ENCODE measurements around the gene MTIF2.

MTIF2 gene

GRCh38 chr2:55302241-55302640 lies 33.2 kb upstream of the MTIF2 start:
- Histone ChIP-seq H2AFZ (ENCODE audit: insufficient read depth, low read length, poor library complexity) (no peak overlapping the region), H2BK120ac (ENCODE audit: insufficient read depth, low read length, poor library complexity) (no peak overlapping the region), H3K4ac (ENCODE audit: low read depth, low read length) (no peak overlapping the region), H4K91ac (ENCODE audit: low read depth, low read length) (no peak overlapping the region), H3K4me2 (ENCODE audit: low read length) (no peak overlapping the region), H3K79me2 (ENCODE audit: control insufficient read depth, insufficient read depth, low read length, poor library complexity) (no peaks in the 10 kb centered on the region), H3K79me1 (ENCODE audit: low read length) (no peaks in the 10 kb centered on the region), H3K18ac (ENCODE audit: low read length) (no peak overlapping the region), H3K23ac (ENCODE audit: low read length) (no peak overlapping the region), H3K27ac (ENCODE audit: low read depth, low read length) (no peak overlapping the region), H2AK5ac (ENCODE audit: low read length) (no peak overlapping the region), H2BK5ac (ENCODE audit: low read depth, low read length, poor library complexity) (no peak overlapping the region), H3K9ac (ENCODE audit: low read length) (no peak overlapping the region), H3K4me1 (ENCODE audit: control insufficient read depth in 1 of 2, insufficient read depth in 2 of 2, low read length in 2 of 2) (no peaks in the 10 kb centered on the region), H4K12ac (ENCODE audit: low read depth, low read length) (no peak overlapping the region), H4K8ac (ENCODE audit: low read depth, low read length) (no peak overlapping the region), H2BK12ac (ENCODE audit: low read length) (no peak overlapping the region), H3K9me3 (ENCODE audit: insufficient read depth, low read depth, low read length) (no peaks in the 10 kb centered on the region), H3K14ac (ENCODE audit: low read length) (no peak overlapping the region), H3K4me3 (ENCODE audit: low read depth, low read length) (no peak overlapping the region), H3K36me3 (ENCODE audit: control insufficient read depth in 1 of 2, insufficient read depth in 2 of 2, low read length in 2 of 2) (peaks cover 2 to 4% of the 10 kb centered on the region in 2 experiments), H3K27me3 (ENCODE audit: insufficient read depth, low read length) (no peaks in the 10 kb centered on the region)
- no CpG with 5 or more reads among the region's 3 CpGs for WGBS (ENCODE audit: extremely low coverage, insufficient coverage, insufficient read length)
- no peak for DNase-seq

DNA sequence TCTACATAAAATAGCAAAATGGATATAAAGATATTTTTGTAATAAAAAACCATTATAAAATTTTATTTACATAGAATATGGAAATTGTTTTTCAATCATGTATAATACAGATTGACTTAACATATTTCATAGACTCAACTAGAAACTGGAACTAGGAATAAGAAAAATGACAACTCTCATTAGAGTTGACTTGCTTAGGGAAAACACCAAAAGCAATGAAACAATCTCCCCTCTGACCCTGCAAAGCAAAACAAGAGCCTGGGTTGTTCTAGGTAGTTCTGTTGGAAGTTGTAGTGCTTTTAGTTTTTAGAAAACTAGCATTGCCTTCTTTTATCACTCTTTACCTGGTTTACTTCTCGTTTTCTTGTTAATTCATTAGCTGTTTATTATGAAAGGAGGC lies 32.2 kb upstream of the MTIF2 start:
- no peak overlapping the region for H3K27ac ChIP-seq (ENCODE audit: low read depth, low read length)
- no CpG with 5 or more reads among the region's 1 CpG for WGBS (ENCODE audit: extremely low coverage, insufficient coverage, insufficient read length)
- no peaks in the 10 kb centered on the region for H3K4me1 ChIP-seq (ENCODE audit: control insufficient read depth in 1 of 2, insufficient read depth in 2 of 2, low read length in 2 of 2)
- H3K14ac ChIP-seq (ENCODE audit: low read length) = no peak overlapping the region
- no peak overlapping the region for H2BK120ac ChIP-seq (ENCODE audit: insufficient read depth, low read length, poor library complexity)
- H3K4me3 ChIP-seq (ENCODE audit: low read depth, low read length) = no peak overlapping the region
- no peak overlapping the region for H4K12ac ChIP-seq (ENCODE audit: low read depth, low read length)
- H3K9ac ChIP-seq (ENCODE audit: low read length) = no peak overlapping the region
- H4K8ac ChIP-seq (ENCODE audit: low read depth, low read length) = no peak overlapping the region
- no peak overlapping the region for H3K18ac ChIP-seq (ENCODE audit: low read length)
- no peak overlapping the region for H2AK5ac ChIP-seq (ENCODE audit: low read length)
- H4K91ac ChIP-seq (ENCODE audit: low read depth, low read length) = no peak overlapping the region
- no peaks in the 10 kb centered on the region for H3K27me3 ChIP-seq (ENCODE audit: insufficient read depth, low read length)
- no peak overlapping the region for H3K4me2 ChIP-seq (ENCODE audit: low read length)
- H2AFZ ChIP-seq (ENCODE audit: insufficient read depth, low read length, poor library complexity) = no peak overlapping the region
- no peaks in the 10 kb centered on the region for H3K9me3 ChIP-seq (ENCODE audit: insufficient read depth, low read depth, low read length)
- H3K79me1 ChIP-seq (ENCODE audit: low read length) = no peaks in the 10 kb centered on the region
- peaks cover 3 to 6% of the 10 kb centered on the region in 2 experiments for H3K36me3 ChIP-seq (ENCODE audit: control insufficient read depth in 1 of 2, insufficient read depth in 2 of 2, low read length in 2 of 2)
- H2BK5ac ChIP-seq (ENCODE audit: low read depth, low read length, poor library complexity) = no peak overlapping the region
- DNase-seq = no peak
- H3K23ac ChIP-seq (ENCODE audit: low read length) = no peak overlapping the region
- H3K4ac ChIP-seq (ENCODE audit: low read depth, low read length) = no peak overlapping the region
- no peaks in the 10 kb centered on the region for H3K79me2 ChIP-seq (ENCODE audit: control insufficient read depth, insufficient read depth, low read length, poor library complexity)
- H2BK12ac ChIP-seq (ENCODE audit: low read length) = no peak overlapping the region

DNA sequence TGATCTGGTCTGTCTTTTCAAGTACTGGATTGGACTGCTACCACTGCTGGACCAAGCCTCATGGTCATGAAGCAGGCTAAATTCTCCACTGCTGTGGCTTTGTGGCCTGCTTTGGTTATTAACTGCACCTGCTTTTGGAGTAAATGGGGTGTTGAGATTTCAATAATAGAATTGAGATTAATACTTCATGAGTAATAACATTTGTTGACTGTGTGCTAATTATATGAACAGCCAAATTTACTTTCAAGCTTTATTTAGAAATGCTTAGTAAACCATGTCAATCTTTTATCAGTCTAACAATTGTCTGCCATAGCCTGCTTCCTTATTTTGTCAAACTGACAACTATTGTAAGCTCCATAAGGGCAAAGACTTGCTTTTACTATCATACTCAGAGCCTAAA lies 27.4 kb upstream of the MTIF2 start:
- Histone ChIP-seq H3K79me2 (ENCODE audit: control insufficient read depth, insufficient read depth, low read length, poor library complexity) (no peaks in the 10 kb centered on the region), H3K9me3 (ENCODE audit: insufficient read depth, low read depth, low read length) (no peaks in the 10 kb centered on the region), H3K4me1 (ENCODE audit: control insufficient read depth in 1 of 2, insufficient read depth in 2 of 2, low read length in 2 of 2) (no peaks in the 10 kb centered on the region), H2BK12ac (ENCODE audit: low read length) (no peak overlapping the region), H2BK5ac (ENCODE audit: low read depth, low read length, poor library complexity) (no peak overlapping the region), H4K8ac (ENCODE audit: low read depth, low read length) (no peak overlapping the region), H3K4me3 (ENCODE audit: low read depth, low read length) (no peak overlapping the region), H3K18ac (ENCODE audit: low read length) (no peak overlapping the region), H3K27me3 (ENCODE audit: insufficient read depth, low read length) (no peaks in the 10 kb centered on the region), H4K91ac (ENCODE audit: low read depth, low read length) (no peak overlapping the region), H4K12ac (ENCODE audit: low read depth, low read length) (no peak overlapping the region), H3K4ac (ENCODE audit: low read depth, low read length) (no peak overlapping the region), H2AK5ac (ENCODE audit: low read length) (no peak overlapping the region), H2AFZ (ENCODE audit: insufficient read depth, low read length, poor library complexity) (no peak overlapping the region), H3K23ac (ENCODE audit: low read length) (no peak overlapping the region), H3K27ac (ENCODE audit: low read depth, low read length) (no peak overlapping the region), H3K9ac (ENCODE audit: low read length) (no peak overlapping the region), H3K36me3 (ENCODE audit: control insufficient read depth in 1 of 2, insufficient read depth in 2 of 2, low read length in 2 of 2) (peaks cover 7 to 10% of the 10 kb centered on the region in 2 experiments), H2BK120ac (ENCODE audit: insufficient read depth, low read length, poor library complexity) (no peak overlapping the region), H3K79me1 (ENCODE audit: low read length) (no peaks in the 10 kb centered on the region), H3K4me2 (ENCODE audit: low read length) (no peak overlapping the region), H3K14ac (ENCODE audit: low read length) (no peak overlapping the region)
- no peak for DNase-seq

- no peak overlapping the region for H3K4ac ChIP-seq (ENCODE audit: low read depth, low read length)
- no peak overlapping the region for H3K18ac ChIP-seq (ENCODE audit: low read length)
- no peak overlapping the region for H4K8ac ChIP-seq (ENCODE audit: low read depth, low read length)
- H2BK5ac ChIP-seq (ENCODE audit: low read depth, low read length, poor library complexity) = no peak overlapping the region
- DNase-seq = no peak
- no peaks in the 10 kb centered on the region for H3K9me3 ChIP-seq (ENCODE audit: insufficient read depth, low read depth, low read length)
- no peak overlapping the region for H4K91ac ChIP-seq (ENCODE audit: low read depth, low read length)
- no peak overlapping the region for H3K9ac ChIP-seq (ENCODE audit: low read length)
- peaks cover 9% of the 10 kb centered on the region for H3K79me1 ChIP-seq (ENCODE audit: low read length)
- no peak overlapping the region for H2AK5ac ChIP-seq (ENCODE audit: low read length)
- WGBS (ENCODE audit: extremely low coverage, insufficient coverage, insufficient read length) = no CpG with 5 or more reads among the region's 12 CpGs
- no peaks in the 10 kb centered on the region for H3K36me3 ChIP-seq (ENCODE audit: control insufficient read depth in 1 of 2, insufficient read depth in 2 of 2, low read length in 2 of 2)
- H4K12ac ChIP-seq (ENCODE audit: low read depth, low read length) = no peak overlapping the region
- no peak overlapping the region for H3K4me3 ChIP-seq (ENCODE audit: low read depth, low read length)
- H3K4me1 ChIP-seq (ENCODE audit: control insufficient read depth in 1 of 2, insufficient read depth in 2 of 2, low read length in 2 of 2) = peaks cover 0 to 4% of the 10 kb centered on the region in 2 experiments
- no peaks in the 10 kb centered on the region for H3K27me3 ChIP-seq (ENCODE audit: insufficient read depth, low read length)
- H3K23ac ChIP-seq (ENCODE audit: low read length) = no peak overlapping the region
- H3K79me2 ChIP-seq (ENCODE audit: control insufficient read depth, insufficient read depth, low read length, poor library complexity) = no peaks in the 10 kb centered on the region
- no peak overlapping the region for H3K14ac ChIP-seq (ENCODE audit: low read length)
- no peak overlapping the region for H2BK12ac ChIP-seq (ENCODE audit: low read length)
- no peak overlapping the region for H2BK120ac ChIP-seq (ENCODE audit: insufficient read depth, low read length, poor library complexity)
- no peak overlapping the region for H3K4me2 ChIP-seq (ENCODE audit: low read length)
- H3K27ac ChIP-seq (ENCODE audit: low read depth, low read length) = no peak overlapping the region
- H2AFZ ChIP-seq (ENCODE audit: insufficient read depth, low read length, poor library complexity) = no peak overlapping the region
Observed at GRCh38 chr2:55283083-55283482, 14.1 kb upstream of the MTIF2 start.

Data from trophoblast cell (in vitro differentiated cells and primary cell).